Stimulated activated CD8-positive, alpha-beta memory T cell treated with anti-CD3 and anti-CD28 coated beads, Interleukin-7, amount 100 ng/mL, for 4 hours (primary cell): ENCODE results near the gene LGALS7B.
"Not testable (repeated sequence)": the region's sequence is repeated elsewhere in the genome, so short reads cannot be mapped to it uniquely, and the experiment has no call there.

ENCODE experiments used
- DNase-seq, 2 donors: peaks; one replicate each; pipeline ENCODE4 v3.0.0-alpha.2; 2020; ENCODE audit warnings: low read depth in 2 of 2

The LGALS7B gene

DNA sequence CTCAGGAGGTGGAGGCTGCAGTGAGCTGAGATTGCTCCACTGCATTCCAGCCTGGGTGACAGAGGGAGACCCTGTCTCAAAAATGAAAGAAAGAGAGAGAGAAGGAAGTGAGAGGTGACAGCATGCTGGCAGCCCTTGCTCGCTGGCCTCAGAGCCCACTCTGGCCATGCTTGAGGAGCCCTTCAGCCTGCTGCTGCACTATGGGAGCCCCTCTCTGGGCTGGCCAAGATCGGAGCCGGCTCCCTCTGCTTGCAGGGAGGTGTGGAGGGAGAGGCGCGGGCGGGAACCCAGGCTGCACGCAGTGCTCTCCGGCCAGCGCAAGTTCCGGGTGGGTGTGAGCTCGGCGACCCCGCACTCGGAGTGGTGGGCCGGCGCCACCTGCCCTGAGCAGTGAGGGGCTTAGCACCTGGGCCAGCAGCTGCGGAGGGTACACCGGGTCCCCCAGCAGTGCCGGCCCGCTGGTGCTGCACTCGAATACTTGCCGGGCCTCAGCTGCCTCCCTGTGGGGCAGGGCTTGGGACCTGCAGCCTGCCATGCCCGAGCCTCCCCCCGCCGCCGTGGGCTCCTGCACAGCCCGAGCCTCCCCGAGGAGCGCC lies 32.3 kb downstream of the LGALS7B start:
- not testable (repeated sequence) for DNase-seq

DNA sequence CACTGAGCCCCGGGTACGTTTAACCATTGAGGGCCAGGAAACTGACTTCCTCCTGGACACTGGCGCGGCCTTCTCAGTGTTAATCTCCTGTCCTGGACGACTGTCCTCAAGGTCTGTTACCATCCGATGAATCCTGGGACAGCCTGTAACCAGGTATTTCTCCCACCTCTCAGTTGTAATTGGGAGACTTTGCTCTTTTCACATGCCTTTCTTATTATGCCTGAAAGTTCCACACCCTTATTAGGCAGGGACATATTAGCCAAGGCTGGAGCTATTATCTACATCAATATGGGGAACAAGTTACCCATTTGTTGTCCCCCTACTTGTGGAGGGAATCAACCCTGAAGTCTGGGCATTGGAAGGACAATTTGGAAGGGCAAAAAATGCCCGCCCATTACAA lies 36.9 kb downstream of the LGALS7B start:
- not testable (repeated sequence) for DNase-seq

DNA sequence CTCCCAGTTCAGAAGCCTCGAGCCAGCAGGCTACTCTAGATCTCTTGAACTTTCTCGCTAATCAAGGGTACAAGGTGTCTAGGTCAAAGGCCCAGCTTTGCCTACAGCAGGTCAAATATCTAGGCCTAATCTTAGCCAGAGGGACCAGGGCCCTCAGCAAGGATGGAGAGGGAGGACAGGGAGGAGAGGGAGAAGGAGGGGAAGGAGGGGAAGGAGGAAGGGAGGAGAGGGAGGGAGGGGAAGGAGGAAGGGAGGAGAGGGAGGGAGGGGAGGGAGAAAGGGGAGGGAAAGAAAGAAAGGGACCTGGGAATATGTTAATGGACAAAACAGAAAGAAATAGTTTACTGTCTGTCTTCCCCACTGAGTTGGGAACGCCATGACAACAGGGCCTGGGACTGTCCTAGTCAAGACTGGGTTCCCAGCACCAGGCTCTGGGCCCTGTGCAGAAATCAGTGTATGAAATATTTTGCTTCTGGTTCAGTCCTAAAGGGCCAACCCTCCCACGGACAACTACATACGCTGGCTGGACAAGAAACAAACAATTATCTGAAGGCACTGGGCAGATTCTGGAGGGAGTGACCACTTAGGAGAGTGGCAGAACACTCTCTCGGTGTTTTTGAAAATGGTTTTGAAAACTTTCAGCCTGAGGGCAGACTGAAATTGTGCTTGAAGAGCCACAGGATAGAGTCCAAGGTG lies 38.0 kb downstream of the LGALS7B start:
- DNase-seq = no peak

GRCh38 chr19:38829203-38829602 lies 40.2 kb downstream of the LGALS7B start:
- not testable (repeated sequence) for DNase-seq

GRCh38 chr19:38830039-38830733 lies 41.2 kb downstream of the LGALS7B start:
- DNase-seq = no peak

GRCh38 chr19:38831142-38831605 lies 42.2 kb downstream of the LGALS7B start:
- DNase-seq = no peak

GRCh38 chr19:38833092-38833425 lies 44.1 kb downstream of the LGALS7B start:
- DNase-seq = no peak

DNA sequence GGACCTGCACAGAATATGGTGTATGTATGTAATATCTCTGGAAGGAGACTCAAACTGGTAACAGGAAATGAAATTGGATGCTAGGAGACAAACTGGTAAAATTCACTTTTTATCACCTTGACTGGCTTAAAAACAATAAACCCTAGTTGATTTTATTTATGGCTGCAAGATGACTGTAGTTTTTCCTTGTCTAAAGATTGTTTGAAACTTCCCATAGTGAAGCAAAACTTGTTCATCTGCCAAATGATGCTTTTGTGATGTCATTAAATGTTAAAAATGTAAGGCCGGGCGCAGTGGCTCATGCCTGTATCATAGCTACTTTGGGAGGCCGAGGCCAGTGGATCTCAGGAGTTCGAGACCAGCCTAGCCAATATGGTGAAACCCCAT lies 45.1 kb downstream of the LGALS7B start:
- no peak for DNase-seq

DNA sequence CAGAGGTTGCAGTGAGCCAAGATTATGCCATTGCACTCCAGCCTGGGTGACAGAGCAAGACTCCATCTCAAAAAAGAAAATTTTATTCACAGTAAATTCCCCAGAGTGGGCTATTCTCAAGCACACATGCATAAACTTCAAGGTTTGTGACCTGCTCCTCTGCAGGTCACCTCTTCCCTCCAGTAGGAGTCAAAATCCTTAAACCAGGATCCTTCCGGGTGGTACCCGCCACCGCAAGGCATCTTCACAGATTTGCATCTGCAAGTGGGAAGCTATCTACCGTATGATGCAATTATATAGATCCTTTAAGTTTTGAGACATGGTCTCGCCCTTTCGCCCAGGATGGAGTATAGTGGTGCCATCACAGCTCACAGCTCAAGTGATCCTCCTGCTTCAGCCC lies 45.6 kb downstream of the LGALS7B start:
- DNase-seq = no peak

GRCh38 chr19:38836159-38836982 lies 47.4 kb downstream of the LGALS7B start:
- DNase-seq = no peak

DNA sequence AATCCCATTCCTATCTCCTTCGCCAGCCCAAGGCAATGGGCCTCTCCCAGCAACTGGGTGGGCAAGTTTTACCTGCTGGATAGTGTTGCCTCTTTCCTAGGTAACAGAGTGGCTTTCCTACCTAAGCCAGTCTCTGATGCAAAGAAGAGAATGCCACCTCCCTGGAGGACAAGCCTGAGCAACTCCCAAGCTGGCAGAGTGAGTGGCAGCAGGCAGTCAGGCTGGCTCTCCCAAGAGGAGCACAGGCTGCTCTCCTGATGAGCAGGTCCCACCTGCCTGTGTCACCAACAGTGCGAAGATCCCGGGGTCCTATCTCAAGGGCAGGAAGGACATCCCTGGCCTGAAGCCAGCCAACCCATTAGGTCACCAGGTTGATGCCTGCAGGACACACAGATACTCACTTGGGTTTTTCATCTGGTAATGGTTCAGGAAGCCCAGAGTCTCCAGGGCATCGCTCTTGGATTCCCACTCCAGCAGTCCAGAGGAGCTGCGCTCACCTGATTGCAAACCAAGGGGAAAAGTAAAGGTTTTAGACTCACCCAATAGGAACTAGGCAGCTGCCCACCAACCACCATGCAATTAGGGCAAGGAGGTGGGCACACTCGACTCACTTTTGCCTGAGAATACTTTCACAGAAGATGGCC lies 48.1 kb downstream of the LGALS7B start:
- DNase-seq = no peak

DNA sequence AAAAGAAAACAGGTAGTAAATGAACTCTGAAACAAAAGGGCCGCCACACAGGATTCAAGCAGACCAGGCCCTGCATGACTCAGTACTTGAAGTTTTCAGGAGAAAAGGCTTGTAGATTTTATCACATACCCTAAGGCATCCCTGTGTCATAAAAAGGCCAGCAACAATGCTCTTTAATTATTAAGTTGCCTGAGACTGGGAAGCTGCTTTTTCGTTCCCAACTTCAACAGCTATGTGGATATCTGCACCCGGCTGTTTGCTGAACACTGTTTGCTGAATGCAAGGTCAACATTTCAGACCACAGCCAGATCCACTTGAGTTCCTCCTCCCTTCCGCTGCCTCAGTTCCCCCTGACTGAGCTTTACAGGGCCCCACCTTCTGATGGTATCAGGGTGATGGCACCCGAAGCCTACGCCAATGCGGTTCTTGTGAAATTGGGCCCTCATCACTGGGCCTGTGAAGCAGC lies 48.7 kb downstream of the LGALS7B start:
- DNase-seq = no peak

DNA sequence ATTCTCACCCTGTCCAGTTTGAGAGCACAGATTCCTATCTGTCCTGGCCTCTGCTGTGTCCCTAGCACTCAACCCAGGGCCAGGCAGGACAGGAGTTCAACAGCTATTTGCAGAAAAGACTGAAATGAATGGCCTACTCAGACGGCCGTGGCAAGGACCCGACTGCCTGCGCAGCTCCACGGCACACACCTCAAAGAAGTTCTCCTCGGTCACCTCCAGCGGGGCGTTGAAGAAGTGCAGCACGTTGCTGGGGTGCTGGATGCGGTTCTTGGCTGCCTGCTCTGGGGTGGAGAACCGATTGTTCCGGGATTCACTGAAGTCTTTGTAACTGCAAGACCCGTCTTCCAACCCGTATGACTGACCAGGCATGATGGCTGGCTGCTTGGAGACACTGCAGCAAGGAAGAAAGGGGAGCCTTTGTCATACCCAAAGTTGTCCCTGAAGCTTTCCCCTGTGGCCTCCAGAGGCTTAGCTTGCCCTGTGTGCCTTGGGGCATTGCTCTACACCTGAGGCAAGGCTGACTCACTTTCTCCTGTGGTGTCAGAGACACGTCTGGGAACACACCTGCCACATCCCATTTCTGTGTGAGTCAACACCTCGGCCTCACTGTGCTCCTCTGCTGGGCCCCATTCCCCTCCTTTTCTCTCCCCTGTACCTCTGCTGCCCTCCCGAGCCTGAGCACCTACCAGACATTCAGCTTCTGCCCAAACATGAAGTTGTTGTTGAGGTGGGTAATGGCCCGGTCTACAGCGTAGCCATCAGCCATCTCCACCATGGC lies 49.4 kb downstream of the LGALS7B start:
- DNase-seq = peak; percentile 49 to 51

- DNase-seq = no peak
Observed at GRCh38 chr19:38838986-38839761, 50.2 kb downstream of the LGALS7B start.

DNA sequence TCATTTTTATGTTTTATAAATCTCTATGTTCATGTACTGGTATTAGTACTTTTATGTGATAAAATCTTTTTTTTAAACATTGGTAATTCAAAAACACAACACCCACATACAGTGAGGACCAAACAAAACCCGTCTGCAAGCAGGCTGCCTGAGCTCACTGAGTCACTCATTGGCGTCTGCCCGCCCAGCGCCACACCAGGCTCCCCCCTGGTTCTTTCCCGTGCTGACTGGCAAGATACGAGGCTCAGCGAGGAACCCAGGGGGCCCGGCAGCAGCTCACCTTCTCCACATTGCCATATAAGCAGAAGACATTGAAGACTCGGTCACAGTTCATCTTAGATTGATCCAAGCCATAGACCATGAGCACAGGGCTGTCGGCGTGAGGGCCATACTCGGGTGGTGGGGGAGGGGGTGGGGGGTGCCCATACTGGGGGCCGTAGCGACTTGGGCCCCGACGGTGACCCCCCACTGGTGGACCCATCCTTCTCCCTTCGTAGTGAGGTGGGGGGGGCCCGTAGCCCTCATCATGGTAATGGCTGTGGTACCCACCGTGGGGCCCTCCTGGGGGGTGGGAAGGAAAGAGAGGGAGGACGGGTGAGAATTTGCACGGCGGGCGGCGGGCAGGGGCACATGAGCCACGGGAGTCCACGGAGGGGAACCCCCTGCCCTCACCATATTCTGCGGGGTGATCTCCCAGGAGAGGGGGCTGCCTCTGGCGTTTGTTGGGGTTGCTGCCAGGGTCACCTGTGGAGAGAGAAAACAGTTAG lies 51.0 kb downstream of the LGALS7B start:
- no peak for DNase-seq

- no peak for DNase-seq
Observed at GRCh38 chr19:38840583-38840968, 51.6 kb downstream of the LGALS7B start.
